Measurements from ENCODE around the gene MEFV.
"Not testable (repeated sequence)": the region's sequence is repeated elsewhere in the genome, so short reads cannot be mapped to it uniquely, and the experiment has no call there.

MEFV gene

DNA sequence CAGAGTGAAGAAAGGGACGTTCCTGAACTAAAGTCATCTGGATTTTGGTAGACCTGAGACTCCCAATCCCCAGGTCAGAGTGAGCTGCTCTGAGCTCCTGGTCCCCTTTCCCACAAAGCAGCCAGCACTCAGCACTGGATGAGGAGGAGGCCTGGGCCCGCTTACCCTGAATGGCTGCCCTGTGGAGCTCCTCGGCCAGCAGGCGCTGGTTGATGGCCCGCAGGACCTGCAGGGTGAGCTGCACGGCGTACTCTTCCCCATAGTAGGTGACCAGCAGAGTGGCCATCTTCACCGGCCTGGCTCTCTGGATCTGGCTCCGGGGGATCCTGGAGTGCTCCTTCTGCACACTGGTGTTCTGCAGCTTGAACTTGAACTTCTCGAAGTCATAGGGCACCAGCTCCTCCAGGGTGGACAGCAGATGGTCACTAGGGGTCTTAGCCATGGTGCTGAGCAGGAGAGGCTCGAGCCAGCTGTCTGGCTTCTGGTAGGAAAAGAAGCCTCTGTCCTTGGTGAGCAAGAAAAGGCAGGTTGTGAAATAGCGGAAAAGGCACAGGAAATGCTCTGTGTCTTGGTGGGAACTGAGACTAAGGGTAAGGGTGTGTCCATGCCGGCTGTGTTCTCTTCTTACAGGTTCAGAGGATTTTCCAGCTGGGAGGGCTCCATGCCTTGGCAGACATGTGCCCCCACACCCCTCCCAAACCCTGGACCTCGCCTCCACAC is at the start of gene MEFV:
Gene MEFV, minus strand, starts transcription at position 488 of the 720 bp plus-strand sequence. Its CDS starts 46 bp downstream, at position 442.
- no peak for DNase-seq (ENCODE audit: low read depth in 2 of 2, low spot score in 1 of 2)

DNA sequence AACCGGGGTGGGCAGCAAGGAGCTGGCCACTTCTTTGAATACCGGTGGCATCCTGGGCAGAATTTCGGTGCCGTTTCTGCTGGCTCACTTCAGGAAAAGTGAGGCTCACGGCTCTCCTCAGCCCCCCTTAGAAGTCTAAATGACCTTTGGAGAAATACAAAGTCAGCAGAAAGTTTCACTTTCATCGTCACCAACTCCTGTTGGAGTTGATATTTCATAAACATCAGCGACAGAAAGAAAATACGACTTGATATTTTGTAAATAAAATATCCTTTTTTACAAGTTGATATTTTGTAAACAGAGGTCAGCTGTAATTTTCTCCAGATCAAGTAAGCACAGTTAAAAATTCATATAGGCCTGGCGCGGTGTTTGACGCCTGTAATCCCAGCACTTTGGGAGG is 49.6 kb upstream of the MEFV start:
- no peak for DNase-seq (ENCODE audit: low read depth in 2 of 2, low spot score in 1 of 2)

- peak; percentile 47 to 70 for DNase-seq (ENCODE audit: low read depth in 2 of 2, low spot score in 1 of 2)
Observed at GRCh38 chr16:3305109-3306068, 49.0 kb upstream of the MEFV start, which contains the start of the genes TIGD7 and ZNF75A. TIGD7 (minus strand) TSS chr16:3305430; CDS start chr16:3300614, 4,816 bp downstream. ZNF75A (plus strand) TSS chr16:3305497; CDS start chr16:3308429, 2,932 bp downstream.

DNA sequence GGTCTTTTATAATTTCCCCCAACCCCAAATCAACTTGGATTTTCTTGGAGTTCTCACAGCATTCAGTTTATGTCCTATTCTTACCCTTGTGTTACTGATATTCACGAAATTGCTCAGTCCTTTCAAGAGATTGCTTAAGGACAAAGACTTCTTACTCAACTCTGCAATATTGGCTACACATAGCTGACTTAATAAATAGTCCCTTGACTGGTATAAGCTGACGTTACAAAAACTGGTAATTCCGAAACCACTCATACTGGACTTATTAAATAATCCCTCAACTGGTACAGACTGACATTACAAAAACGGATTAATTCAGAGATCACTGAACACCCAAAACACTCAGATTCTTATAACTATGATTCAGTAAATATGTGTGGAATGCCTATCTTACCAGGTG is 47.9 kb upstream of the MEFV start:
- no peak for DNase-seq (ENCODE audit: low read depth in 2 of 2, low spot score in 1 of 2)

- DNase-seq (ENCODE audit: low read depth in 2 of 2, low spot score in 1 of 2), result no peak
Observed at GRCh38 chr16:3295783-3296182, 39.4 kb upstream of the MEFV start.

- DNase-seq (ENCODE audit: low read depth in 2 of 2, low spot score in 1 of 2), result no peak
Observed at GRCh38 chr16:3295209-3295608, 38.8 kb upstream of the MEFV start.

DNA sequence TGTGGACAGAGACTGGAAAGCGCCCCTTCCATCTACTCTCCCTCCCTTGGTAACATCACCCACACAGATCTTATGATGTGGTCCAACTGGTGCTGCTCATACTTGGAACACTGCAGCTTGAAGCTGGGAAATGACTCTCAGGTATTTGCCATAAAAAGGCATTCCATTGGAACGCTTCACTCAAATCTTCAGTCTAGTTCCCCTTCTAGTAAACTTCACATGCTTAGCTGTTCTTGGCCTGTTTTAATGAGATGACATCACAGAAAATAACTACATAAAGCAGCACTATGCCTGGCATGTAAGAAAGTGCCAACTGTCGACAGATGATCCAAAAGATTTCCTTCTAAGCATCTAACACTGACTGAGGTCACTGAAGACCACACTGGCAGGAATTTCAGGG is 36.2 kb upstream of the MEFV start:
- no peak for DNase-seq (ENCODE audit: low read depth in 2 of 2, low spot score in 1 of 2)

- DNase-seq (ENCODE audit: low read depth in 2 of 2, low spot score in 1 of 2), result no peak
Observed at GRCh38 chr16:3289998-3290673, 33.7 kb upstream of the MEFV start.

DNA sequence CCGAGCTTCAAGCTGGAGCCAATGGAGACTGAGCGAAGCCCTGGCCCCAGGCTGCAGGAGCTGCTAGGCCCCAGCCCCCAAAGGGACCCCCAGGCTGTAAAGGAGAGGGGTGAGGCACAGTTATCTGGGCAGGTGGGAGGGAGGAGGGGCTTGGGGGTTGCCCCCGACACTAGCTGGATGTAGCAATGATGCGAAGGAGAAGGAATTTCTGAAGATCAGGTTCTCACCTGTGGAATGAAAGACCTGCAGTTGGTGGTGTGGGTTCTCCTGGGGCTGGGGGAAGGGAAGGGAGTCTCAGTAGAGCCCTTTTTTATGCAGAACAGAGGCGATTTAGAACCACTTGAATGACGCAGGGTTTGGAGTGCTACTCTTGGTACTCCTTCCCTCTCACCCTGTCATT is 28.7 kb upstream of the MEFV start:
- no peak for DNase-seq (ENCODE audit: low read depth in 2 of 2, low spot score in 1 of 2)

DNA sequence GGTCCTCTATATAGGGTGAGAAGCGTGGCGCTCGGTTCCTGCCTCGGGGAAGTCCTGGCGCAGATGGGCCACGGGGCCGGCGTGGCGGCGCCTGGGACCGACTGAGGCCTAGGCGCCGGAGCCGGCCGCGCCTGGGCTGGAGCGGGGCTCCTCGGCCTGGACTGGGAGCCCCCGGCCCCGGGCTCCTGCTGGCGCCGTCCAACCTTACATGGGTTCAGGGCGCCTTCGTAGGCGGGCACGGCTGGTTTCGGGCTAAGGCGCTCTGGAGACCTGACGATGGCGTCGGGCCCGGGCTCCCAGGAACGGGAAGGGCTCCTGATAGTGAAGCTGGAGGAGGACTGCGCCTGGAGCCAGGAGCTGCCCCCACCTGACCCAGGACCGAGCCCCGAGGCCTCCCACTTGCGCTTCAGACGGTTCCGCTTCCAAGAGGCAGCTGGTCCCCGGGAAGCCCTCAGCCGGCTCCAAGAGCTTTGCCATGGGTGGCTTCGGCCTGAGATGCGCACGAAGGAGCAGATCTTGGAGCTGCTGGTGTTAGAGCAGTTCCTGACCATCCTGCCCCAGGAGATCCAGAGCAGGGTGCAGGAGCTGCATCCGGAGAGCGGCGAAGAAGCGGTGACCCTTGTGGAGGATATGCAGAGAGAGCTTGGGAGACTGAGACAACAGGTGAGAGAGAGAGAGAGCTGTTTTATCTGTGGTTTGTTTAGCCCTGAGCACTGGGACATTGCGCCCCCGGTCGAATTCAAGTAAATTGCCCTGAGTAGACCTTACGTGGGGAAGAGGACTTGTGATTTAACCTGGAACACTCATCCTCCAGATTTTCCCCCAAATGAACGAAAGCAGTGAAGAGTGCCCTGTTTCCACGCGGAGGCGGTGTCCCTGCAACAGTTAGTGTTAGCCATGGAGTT is 27.4 kb upstream of the MEFV start:
- DNase-seq (ENCODE audit: low read depth in 2 of 2, low spot score in 1 of 2), result no peak

- DNase-seq (ENCODE audit: low read depth in 2 of 2, low spot score in 1 of 2), result peak; percentile 81 to 87
Observed at GRCh38 chr16:3282730-3283542, 26.5 kb upstream of the MEFV start, which contains the start of gene ZNF263. ZNF263 (plus strand) TSS chr16:3283491; CDS start chr16:3283819, 328 bp downstream.

DNA sequence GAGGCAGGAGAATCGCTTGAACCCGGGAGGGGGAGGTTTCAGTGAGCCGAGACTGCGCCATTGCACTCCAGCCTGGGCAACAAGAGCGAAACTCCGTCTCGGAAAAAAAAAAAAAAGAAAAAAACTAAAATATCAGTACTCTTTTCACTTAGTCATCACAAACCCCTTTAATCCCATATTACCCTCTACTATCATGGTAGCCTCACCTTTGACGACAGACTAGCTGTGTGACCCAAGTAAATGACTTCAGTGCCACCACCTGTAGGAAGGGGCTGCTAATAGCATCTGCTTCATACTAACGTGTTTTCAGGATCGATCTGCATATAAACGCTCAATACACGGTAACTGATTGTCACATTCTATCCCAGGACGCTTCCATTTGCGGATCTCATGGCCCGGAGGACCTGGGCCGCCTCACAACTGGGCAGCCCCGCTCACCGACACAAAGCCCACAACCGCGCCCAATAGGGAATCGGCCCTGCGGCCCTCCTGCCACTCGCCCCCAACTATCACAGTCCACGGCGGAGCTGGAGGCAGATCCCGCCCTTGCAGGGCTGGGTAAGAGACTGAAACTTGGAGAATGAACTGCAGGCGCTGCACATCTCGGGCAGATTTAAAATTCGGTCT is 25.8 kb upstream of the MEFV start:
- DNase-seq (ENCODE audit: low read depth in 2 of 2, low spot score in 1 of 2), result no peak

- no peak for DNase-seq (ENCODE audit: low read depth in 2 of 2, low spot score in 1 of 2)
Observed at GRCh38 chr16:3281222-3281820, 24.9 kb upstream of the MEFV start.

DNA sequence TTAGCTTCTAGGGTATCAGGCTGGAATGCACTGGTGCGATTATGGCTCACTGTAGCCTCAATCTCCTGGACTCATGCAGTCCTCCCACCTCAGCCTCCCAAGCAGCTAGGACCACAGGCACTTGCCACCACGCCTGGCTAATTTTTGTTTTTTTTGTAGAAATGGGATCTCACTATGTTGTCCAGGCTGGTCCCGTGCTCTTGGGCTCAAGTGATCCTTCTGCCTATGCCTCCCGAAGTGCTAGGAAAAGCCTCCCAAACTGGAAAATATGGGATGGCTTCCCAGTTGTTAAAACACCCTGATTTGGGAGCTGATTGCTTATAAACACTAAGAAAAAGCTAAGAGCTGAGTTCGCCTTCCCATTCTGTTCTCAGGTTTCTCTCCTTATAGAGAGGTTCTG is 20.2 kb upstream of the MEFV start:
- DNase-seq (ENCODE audit: low read depth in 2 of 2, low spot score in 1 of 2), result no peak

DNA sequence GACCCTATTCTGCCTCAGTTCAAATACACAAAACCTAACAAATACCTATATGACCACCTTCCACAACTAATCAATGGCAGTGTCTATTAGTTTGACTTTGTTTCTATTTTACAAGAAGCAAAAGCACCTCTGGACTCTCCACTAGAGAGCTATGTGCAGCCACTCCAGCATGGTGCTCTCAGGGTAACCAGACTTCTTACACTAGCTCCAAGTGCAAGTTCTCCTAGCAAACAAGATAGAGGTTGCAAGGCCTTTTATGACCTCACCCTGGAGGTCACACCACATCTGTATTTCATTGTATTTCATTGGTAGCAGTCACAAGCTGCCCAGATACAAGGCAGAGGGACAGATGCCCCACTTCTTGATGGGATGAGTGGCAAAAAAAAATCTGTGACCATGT is 18.5 kb upstream of the MEFV start:
- no peak for DNase-seq (ENCODE audit: low read depth in 2 of 2, low spot score in 1 of 2)

DNA sequence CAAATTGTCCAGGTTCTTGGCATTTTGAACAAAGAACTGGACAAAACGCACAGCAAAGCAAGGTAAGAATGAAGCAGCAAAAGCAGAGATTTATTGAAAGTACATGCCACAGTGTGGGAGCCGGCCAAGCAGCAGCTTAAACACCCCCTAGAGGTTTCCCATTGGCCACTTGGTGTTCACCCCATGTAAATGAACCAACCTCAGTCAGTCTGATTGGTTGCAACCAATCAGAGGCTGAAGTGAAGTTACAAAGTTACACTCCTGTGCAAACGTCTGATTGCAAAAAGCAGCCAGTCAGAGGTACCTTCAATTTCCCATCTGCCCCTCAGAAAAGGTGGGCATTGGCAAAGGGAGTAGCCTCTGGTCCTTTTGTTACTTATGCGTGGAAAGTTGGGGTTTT is 18.1 kb upstream of the MEFV start:
- DNase-seq (ENCODE audit: low read depth in 2 of 2, low spot score in 1 of 2), result no peak

GRCh38 chr16:3271281-3271680 is 14.8 kb upstream of the MEFV start:
- DNase-seq (ENCODE audit: low read depth in 2 of 2, low spot score in 1 of 2), result not testable (repeated sequence)

- DNase-seq (ENCODE audit: low read depth in 2 of 2, low spot score in 1 of 2), result not testable (repeated sequence)
Observed at GRCh38 chr16:3270718-3271117, 14.3 kb upstream of the MEFV start.

GRCh38 chr16:3268294-3268693 is 11.9 kb upstream of the MEFV start:
- DNase-seq (ENCODE audit: low read depth in 2 of 2, low spot score in 1 of 2), result no peak
